Measurements from ENCODE around the gene ZNF462. TPM values are rescaled to one million over a fixed set of nuclear protein-coding genes. Genes with fewer than 3 reads are reported as not detected.

Gene ZNF462
- total RNA-seq, 1 donor from 2014 or later, result 28.5 TPM

DNA sequence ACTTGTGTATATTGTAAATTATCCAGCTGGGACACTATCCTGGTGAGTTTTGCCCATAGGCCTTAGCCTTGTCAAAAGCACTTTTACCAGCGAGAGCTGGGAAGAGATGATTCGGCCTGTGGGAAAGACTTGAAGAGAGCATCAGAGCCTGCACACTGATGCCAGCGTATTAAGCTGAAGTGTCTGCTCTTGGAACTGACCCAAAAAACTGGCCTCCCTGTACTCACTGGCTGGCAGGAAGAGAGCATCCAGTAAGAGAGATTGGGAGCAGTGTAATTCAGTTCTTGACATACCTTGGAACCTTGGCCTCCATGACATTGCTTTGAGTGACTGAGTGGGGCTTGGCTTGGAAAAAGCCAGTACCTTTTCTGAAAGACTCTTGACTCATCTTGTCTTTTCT, 73.7 kb downstream of the ZNF462 start:
- H3K36me3 ChIP-seq, result peaks cover 0 to 83% of the 10 kb centered on the region in 2 donors
- H3K4me1 ChIP-seq, result no peaks in the 10 kb centered on the region
- H3K4me3 ChIP-seq, result no peak overlapping the region
- no peak for TF ChIP-seq POLR2AphosphoS5 (IDR thresholded peaks at IDR 0.05; ENCODE audit: insufficient read depth in 1 of 2, low read depth in 1 of 2)
- no peak for TF ChIP-seq POLR2A (IDR thresholded peaks at IDR 0.05)
- no peak for TF ChIP-seq CTCF (IDR thresholded peaks at IDR 0.05)
- intact Hi-C loops (cut with DNase I), result no loop called here
- no peaks in the 10 kb centered on the region for H3K27me3 ChIP-seq
- DNase-seq (ENCODE audit: extremely low spot score in 2 of 2), result no peak
- no peaks in the 10 kb centered on the region for H3K9me3 ChIP-seq
- H3K27ac ChIP-seq, result no peak overlapping the region

- Histone ChIP-seq H3K27ac (no peak overlapping the region), H3K27me3 (no peaks in the 10 kb centered on the region), H3K9me3 (no peaks in the 10 kb centered on the region), H3K4me3 (no peak overlapping the region), H3K4me1 (no peaks in the 10 kb centered on the region), H3K36me3 (peaks cover 0 to 42% of the 10 kb centered on the region in 2 donors)
- intact Hi-C loops (cut with DNase I), result no loop called here
- no peak for DNase-seq (ENCODE audit: extremely low spot score in 2 of 2)
- TF ChIP-seq CTCF (IDR thresholded peaks at IDR 0.05), result no peak
- TF ChIP-seq POLR2A (IDR thresholded peaks at IDR 0.05), result no peak
- TF ChIP-seq POLR2AphosphoS5 (IDR thresholded peaks at IDR 0.05; ENCODE audit: insufficient read depth in 1 of 2, low read depth in 1 of 2), result no peak
These were observed 79.0 kb downstream of the ZNF462 start for GRCh38 chr9:106941916-106942315.

DNA sequence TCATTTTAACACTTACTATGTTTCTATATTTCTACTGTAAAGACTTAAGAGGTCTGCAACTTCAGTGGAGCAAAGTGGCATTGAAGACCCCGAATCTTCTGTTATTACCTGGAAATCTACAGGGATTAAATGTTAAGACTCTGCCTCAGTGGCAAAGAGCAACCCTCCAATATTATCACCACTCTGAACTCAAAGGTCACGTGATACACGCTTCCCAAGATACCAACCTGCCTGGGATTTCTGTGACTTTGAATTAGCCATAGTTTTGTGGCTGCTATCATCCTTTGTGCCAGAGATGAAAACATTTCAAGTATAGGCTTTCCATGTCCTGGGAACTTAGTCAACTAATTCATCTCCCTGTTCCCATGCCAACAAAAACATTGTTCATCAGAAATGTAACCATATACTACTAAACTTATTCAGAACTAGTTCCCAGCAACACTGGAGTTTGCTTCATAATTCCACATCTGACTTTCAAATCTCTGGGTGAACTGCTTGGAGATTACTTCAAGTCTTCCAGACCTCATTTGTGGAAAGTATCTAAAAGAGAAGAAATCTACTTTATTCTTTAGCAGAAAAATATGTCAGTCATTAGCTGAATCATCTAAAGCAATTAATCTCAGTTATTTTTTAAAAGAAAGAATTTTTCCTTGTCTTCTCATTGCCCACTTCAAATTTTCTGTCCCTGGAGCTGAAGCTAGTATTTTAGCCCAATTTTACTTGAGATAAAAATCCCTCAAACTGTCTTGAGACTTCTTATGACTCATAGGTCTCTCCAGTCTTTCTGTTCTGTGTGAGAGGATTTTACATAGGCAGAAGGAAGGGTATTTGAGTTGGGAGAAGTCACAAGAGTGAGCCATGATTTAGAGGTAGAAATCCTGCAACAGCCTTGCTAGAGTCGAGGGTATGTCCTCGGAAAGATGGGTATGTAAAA, 83.0 kb downstream of the ZNF462 start:
- intact Hi-C loops (cut with DNase I), result no loop called here
- no peaks in the 10 kb centered on the region for H3K9me3 ChIP-seq
- no peaks in the 10 kb centered on the region for H3K4me1 ChIP-seq
- H3K4me3 ChIP-seq, result no peak overlapping the region
- peaks cover 0 to 12% of the 10 kb centered on the region in 2 donors for H3K36me3 ChIP-seq
- no peak overlapping the region for H3K27ac ChIP-seq
- no peaks in the 10 kb centered on the region for H3K27me3 ChIP-seq
- DNase-seq (ENCODE audit: extremely low spot score in 2 of 2), result no peak
- TF ChIP-seq CTCF (IDR thresholded peaks at IDR 0.05), result no peak
- TF ChIP-seq POLR2AphosphoS5 (IDR thresholded peaks at IDR 0.05; ENCODE audit: insufficient read depth in 1 of 2, low read depth in 1 of 2), result no peak
- TF ChIP-seq POLR2A (IDR thresholded peaks at IDR 0.05), result no peak

DNA sequence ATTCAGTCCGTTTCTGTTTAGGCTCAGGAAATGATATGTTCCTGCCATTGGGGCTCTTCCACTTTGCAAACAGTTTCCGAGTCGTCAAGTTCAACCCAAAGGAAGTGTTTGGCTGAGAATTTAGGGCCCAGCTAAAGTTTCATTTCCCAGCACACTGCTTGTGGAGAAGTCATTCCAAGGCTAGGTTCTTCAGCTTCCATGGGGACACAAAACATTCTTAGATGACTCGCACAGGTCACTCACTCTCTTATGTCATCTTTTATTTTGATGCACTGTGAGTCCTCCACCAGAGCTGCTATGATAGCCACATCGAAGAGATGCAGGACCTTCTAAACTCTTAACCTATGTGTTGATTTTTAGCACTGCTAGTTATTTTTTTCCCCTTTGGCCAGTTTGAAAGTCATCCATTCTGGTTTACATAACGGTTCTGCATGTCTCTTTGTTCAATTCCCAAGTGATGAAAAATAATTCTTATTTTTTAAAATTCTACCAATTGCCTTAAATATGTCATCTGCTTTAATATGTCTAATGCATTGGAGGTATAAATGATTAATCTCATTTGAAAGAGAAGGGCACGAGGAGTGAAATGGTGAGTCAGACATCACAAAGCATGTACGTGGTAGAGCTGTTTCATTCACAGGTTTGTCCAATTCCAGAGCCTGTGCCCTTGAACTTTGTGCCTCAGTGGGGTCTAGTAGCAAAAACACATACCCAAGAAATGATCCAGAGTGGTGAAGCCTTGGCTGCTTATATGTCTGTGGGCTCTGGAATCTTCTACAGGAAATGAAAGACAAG, 84.3 kb downstream of the ZNF462 start:
- Histone ChIP-seq H3K27ac (no peak overlapping the region), H3K36me3 (peaks cover 0 to 9% of the 10 kb centered on the region in 2 donors), H3K9me3 (no peaks in the 10 kb centered on the region), H3K4me3 (no peak overlapping the region), H3K27me3 (no peaks in the 10 kb centered on the region), H3K4me1 (no peaks in the 10 kb centered on the region)
- DNase-seq (ENCODE audit: extremely low spot score in 2 of 2), result no peak
- intact Hi-C loops (cut with DNase I), result no loop called here
- no peak for TF ChIP-seq CTCF (IDR thresholded peaks at IDR 0.05)
- TF ChIP-seq POLR2A (IDR thresholded peaks at IDR 0.05), result no peak
- TF ChIP-seq POLR2AphosphoS5 (IDR thresholded peaks at IDR 0.05; ENCODE audit: insufficient read depth in 1 of 2, low read depth in 1 of 2), result no peak

All from vagina (tissue), 2 donors.